Measurements from ENCODE around the gene RASSF1.
A peak's percentile ranks its signal among the peaks of the same experiment; 100 is the strongest.

RASSF1 gene, protein sequence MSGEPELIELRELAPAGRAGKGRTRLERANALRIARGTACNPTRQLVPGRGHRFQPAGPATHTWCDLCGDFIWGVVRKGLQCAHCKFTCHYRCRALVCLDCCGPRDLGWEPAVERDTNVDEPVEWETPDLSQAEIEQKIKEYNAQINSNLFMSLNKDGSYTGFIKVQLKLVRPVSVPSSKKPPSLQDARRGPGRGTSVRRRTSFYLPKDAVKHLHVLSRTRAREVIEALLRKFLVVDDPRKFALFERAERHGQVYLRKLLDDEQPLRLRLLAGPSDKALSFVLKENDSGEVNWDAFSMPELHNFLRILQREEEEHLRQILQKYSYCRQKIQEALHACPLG

GRCh38 chr3:50340448-50341329, at the start of gene RASSF1:
Gene RASSF1 (minus strand): TSS chr3:50340836. CDS start chr3:50340805, 31 bp downstream.
- Histone ChIP-seq H2AFZ (ENCODE audit: low read depth, low read length) (peak within 1 kb of the TSS; percentile 36; the same call in 1 of the 2 replicates), H4K20me1 (ENCODE audit: insufficient read depth, low read length) (peaks cover 11% of the 10 kb centered on the region), H3K9me3 (ENCODE audit: insufficient read depth, low read length, severe bottlenecking) (no peaks in the 10 kb centered on the region), H3K27ac (ENCODE audit: low read length) (no peak within 1 kb of the TSS), H3K27me3 (ENCODE audit: insufficient read depth, low read length, poor library complexity) (peaks cover 4% of the 10 kb centered on the region), H3K79me2 (ENCODE audit: insufficient read depth, low read length) (peaks cover 32% of the 10 kb centered on the region), H3K4me2 (ENCODE audit: insufficient read depth, low read length) (peak within 1 kb of the TSS; percentile 57), H3K4me1 (ENCODE audit: insufficient read depth, low read length) (peaks cover 36% of the 10 kb centered on the region), H3K36me3 (ENCODE audit: insufficient read depth, low read length) (peaks cover 11% of the 10 kb centered on the region; the same call in 1 of the 2 replicates), H3K9ac (ENCODE audit: low read depth, low read length) (peak within 1 kb of the TSS; percentile 46), H3K4me3 (ENCODE audit: low read depth in 1 of 2, low read length in 2 of 2) (peak within 1 kb of the TSS in 1 of 2 experiments; percentile 49; a peak in 2 of 4 replicates)
- 0 out of 3 replicates have a peak, but pooled peaks have one; percentile 6 for ATAC-seq (ENCODE audit: insufficient read depth, low read depth)
- DNase-seq = peak; percentile 51
- TF ChIP-seq, protein P1, sequence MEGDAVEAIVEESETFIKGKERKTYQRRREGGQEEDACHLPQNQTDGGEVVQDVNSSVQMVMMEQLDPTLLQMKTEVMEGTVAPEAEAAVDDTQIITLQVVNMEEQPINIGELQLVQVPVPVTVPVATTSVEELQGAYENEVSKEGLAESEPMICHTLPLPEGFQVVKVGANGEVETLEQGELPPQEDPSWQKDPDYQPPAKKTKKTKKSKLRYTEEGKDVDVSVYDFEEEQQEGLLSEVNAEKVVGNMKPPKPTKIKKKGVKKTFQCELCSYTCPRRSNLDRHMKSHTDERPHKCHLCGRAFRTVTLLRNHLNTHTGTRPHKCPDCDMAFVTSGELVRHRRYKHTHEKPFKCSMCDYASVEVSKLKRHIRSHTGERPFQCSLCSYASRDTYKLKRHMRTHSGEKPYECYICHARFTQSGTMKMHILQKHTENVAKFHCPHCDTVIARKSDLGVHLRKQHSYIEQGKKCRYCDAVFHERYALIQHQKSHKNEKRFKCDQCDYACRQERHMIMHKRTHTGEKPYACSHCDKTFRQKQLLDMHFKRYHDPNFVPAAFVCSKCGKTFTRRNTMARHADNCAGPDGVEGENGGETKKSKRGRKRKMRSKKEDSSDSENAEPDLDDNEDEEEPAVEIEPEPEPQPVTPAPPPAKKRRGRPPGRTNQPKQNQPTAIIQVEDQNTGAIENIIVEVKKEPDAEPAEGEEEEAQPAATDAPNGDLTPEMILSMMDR (IDR thresholded peaks at IDR 0.05; ENCODE audit: borderline replicate concordance, extremely low read depth, low read length, poor library complexity, severe bottlenecking) = no peak
- peak; percentile 53 for TF ChIP-seq EZH2 (IDR thresholded peaks at IDR 0.05; ENCODE audit: borderline replicate concordance, low read depth, low read length, severe bottlenecking)

DNA sequence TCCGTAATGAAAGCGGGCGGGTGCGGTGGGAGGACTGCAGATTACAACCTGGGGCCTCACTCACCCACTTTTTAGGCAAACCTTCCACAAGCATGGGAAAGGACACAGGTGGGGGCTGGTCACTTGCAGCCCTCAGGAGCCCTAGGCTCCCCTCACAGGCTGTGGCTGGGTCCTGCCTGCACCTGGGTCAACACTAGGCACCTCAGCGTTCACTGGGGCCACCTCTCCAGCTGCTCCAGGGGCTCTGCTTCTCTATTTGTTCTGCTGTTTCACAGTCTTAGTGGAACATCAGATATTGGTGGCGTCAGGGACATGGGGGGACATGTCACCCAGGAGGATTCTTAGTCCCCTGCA, 48.8 kb upstream of the RASSF1 start:
- Histone ChIP-seq H3K4me2 (ENCODE audit: insufficient read depth, low read length) (no peak overlapping the region), H3K9ac (ENCODE audit: low read depth, low read length) (no peak overlapping the region), H4K20me1 (ENCODE audit: insufficient read depth, low read length) (peaks cover 5% of the 10 kb centered on the region; the same call in 1 of the 2 replicates), H3K27me3 (ENCODE audit: insufficient read depth, low read length, poor library complexity) (no peaks in the 10 kb centered on the region), H2AFZ (ENCODE audit: low read depth, low read length) (no peak overlapping the region), H3K4me3 (ENCODE audit: low read depth in 1 of 2, low read length in 2 of 2) (no peak overlapping the region), H3K27ac (ENCODE audit: low read length) (no peak overlapping the region), H3K36me3 (ENCODE audit: insufficient read depth, low read length) (no peaks in the 10 kb centered on the region), H3K79me2 (ENCODE audit: insufficient read depth, low read length) (no peaks in the 10 kb centered on the region), H3K4me1 (ENCODE audit: insufficient read depth, low read length) (no peaks in the 10 kb centered on the region), H3K9me3 (ENCODE audit: insufficient read depth, low read length, severe bottlenecking) (no peaks in the 10 kb centered on the region)
- DNase-seq (no peak), ATAC-seq (ENCODE audit: insufficient read depth, low read depth) (no peak)
- TF ChIP-seq EZH2 (IDR thresholded peaks at IDR 0.05; ENCODE audit: borderline replicate concordance, low read depth, low read length, severe bottlenecking) = no peak
- TF ChIP-seq, protein P1 (IDR thresholded peaks at IDR 0.05; ENCODE audit: borderline replicate concordance, extremely low read depth, low read length, poor library complexity, severe bottlenecking) = no peak

- DNase-seq = no peak
- Histone ChIP-seq H4K20me1 (ENCODE audit: insufficient read depth, low read length) (peaks cover 7% of the 10 kb centered on the region; the same call in 1 of the 2 replicates), H3K4me1 (ENCODE audit: insufficient read depth, low read length) (no peaks in the 10 kb centered on the region), H2AFZ (ENCODE audit: low read depth, low read length) (no peak overlapping the region), H3K4me3 (ENCODE audit: low read depth in 1 of 2, low read length in 2 of 2) (no peak overlapping the region), H3K36me3 (ENCODE audit: insufficient read depth, low read length) (no peaks in the 10 kb centered on the region), H3K27ac (ENCODE audit: low read length) (no peak overlapping the region), H3K79me2 (ENCODE audit: insufficient read depth, low read length) (no peaks in the 10 kb centered on the region), H3K9me3 (ENCODE audit: insufficient read depth, low read length, severe bottlenecking) (no peaks in the 10 kb centered on the region), H3K9ac (ENCODE audit: low read depth, low read length) (no peak overlapping the region), H3K27me3 (ENCODE audit: insufficient read depth, low read length, poor library complexity) (no peaks in the 10 kb centered on the region), H3K4me2 (ENCODE audit: insufficient read depth, low read length) (no peak overlapping the region)
- no peak for TF ChIP-seq EZH2 (IDR thresholded peaks at IDR 0.05; ENCODE audit: borderline replicate concordance, low read depth, low read length, severe bottlenecking)
- TF ChIP-seq, protein P1 (IDR thresholded peaks at IDR 0.05; ENCODE audit: borderline replicate concordance, extremely low read depth, low read length, poor library complexity, severe bottlenecking) = no peak
- no peak for ATAC-seq (ENCODE audit: insufficient read depth, low read depth)
Measured at GRCh38 chr3:50388720-50389413, 48.2 kb upstream of the RASSF1 start.

Data from DND-41 (cell line).